Middle frontal gyrus (tissue), 1 donor: ENCODE results near the gene PYGO2.

Experiments
- DNase-seq: peaks from one replicate; pipeline ENCODE4 v3.0.0-alpha.2; 2015; ENCODE audit warnings: low spot score; ENCODE audit errors: extremely low spot score

PYGO2 gene

GRCh38 chr1:154944401-154945159 is 17.0 kb downstream of the PYGO2 start:
- no peak for DNase-seq

GRCh38 chr1:154943649-154944400 is 17.8 kb downstream of the PYGO2 start:
- DNase-seq, result no peak

GRCh38 chr1:154941333-154942013 is 20.1 kb downstream of the PYGO2 start:
- DNase-seq, result no peak

DNA sequence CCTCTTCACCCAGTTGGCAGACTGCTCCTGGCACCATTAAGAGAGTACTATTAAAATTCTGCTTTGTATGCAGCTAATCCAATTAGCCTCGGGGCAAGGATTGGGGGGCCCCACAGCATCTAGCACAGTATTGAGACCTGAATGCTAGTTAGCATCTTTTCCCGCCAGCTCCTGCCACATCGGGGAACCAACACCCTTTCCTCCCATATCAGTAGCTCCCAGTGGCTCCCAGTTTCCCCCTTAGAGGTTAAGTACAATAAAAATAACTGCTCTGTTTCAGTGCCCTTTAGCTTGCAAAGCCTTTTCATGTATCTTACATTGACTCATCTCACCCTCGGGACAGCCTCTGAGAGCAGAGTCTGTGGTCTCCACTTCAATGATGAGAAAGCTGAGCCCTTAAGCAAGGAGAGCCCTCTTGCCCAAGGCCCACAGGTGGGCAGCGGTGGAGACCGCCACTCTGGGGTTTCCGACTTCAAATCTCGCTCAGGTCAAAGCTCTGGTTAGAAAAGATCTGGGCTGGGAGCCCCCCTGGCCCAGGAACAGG is 20.9 kb downstream of the PYGO2 start:
- DNase-seq, result no peak

GRCh38 chr1:154940213-154940560 is 21.4 kb downstream of the PYGO2 start:
- DNase-seq, result no peak

GRCh38 chr1:154938604-154939399 is 22.8 kb downstream of the PYGO2 start:
- DNase-seq, result no peak

GRCh38 chr1:154937988-154938386 is 23.6 kb downstream of the PYGO2 start:
- no peak for DNase-seq

DNA sequence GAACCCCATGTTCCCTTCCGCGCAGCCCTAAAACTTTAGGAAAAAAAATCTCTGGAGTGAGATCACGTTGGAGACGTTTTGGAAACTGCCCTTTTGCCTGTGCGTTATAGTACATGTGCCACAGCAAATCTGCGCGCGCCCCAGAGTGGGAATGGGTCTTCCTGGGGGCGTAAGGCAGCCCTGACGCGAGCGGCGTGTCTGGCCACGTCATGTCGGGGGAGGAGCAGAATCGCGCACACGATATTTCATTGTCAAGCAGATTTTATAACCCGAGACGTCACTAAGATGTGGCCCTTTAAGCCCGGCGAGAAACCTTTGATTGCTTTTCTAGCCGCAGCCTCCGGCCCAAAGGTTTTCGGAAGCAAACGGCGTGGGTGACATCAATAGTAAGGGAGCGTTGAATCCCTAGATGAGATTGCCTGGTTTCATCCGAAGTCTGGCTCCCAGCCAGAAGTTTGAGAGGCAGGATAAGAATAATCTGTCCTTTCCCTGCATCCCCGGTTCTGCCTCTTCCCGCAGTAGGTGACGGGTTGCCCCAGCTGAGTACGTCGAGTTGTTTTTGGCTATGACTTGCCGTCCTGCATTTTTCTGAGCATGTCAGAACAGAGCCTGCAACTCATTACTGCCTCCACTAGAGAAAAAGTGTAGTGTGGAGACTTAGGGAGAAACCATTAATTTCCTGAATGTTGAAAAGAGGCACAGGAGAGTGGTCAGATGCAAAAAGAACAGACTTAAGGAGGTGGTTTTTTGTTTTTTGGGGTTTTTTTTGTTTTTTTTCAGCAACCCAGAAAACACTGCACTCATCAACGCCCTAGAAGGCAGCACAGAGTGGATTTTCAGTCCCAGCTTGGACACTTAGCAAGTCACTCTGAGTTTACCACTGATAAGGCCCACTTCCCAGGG is 24.2 kb downstream of the PYGO2 start:
- peak; percentile 84 for DNase-seq

DNA sequence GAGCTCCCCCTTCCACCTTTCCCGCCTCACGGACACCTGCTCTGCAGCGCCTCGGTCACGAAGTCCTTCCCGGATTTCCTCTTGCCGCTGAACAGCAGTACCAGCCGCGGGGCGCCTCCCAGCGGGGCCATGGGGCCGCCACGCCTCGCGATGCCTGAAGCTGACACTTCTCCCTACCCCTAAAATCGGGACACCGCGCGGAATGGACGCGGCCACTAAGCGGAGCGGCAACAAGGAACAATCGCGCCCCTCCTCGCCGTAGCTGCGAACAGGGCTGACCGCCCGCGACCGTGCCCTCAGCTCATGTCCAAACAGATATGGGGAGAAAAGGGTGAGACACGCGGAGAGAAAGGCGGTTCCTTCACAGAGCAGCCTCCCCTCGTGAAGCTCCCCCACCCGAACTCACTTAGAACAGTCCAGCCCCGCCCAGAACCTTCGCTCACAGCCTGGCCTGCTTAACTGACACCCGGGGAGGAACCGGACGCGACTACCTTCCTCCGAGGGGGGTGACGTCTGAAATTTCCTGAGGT is 25.0 kb downstream of the PYGO2 start, which contains the start of gene PMVK:
PMVK (minus strand) TSS at position 165 of the 530 bp plus-strand sequence; CDS start at position 131, 34 bp downstream.
- peak; percentile 86 for DNase-seq

DNA sequence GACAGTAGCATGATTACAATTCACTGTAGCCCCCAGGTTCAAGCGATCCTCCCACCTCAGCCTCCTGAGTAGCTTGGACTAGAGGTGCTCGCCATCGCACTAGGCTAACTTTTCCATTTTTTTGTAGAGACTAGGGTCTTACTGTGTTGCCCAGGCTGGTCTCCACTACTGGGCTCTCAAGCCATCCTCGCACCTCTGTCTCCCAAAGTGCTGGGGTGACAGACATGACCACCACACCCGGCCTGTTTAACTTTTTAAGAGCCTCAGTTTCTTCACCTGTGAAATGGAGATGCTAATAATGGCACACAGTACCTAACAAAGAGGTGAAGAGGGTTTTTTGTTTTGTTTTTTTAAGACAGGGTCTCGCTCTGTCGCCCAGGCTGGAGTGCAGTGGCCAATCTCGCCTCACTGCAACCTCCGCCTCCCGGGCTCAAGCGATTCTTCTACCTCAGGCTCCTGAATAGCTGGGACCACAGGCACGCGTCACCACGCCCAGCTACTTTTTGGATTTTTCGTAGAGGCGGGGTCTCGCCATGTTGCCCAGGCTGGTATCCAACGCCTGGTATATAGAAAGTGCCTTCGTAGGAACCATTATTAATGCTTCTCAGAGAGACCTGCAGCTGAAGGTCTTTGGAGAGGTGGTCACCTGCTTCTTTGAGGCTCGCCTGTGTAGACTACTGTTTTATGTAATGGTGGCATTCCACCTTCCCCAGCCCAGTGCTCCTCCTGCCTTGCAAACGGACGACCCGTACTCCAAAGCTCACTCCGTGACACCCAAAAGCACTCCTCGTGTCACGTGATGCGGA is 25.6 kb downstream of the PYGO2 start:
- DNase-seq, result no peak

GRCh38 chr1:154934358-154934948 is 27.1 kb downstream of the PYGO2 start:
- no peak for DNase-seq

DNA sequence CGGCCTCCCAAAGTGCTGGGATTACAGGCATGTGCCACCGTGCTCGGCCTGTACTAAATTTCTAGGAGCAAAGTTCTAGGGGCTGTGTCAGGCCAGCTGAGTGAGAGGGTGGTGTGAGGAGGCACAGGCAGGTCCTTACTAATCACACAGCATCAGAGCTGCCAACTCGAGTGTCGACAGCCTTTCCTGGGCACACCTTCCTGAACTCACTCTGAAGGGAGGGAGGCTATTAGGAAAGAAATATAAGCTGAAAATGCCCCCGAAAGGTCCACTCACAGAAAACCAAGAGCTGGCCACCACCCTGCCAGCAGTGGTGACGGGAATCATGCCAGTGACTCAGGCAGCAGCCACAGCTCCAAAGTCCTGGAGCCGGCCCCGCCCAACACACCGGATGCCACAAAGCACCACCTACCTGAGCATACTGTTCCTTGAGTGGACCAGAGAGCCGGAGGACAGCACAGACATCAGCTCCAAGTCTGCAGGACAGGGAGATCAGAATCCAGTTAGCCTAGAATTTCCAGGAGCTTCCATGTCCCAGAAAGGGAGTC is 29.6 kb downstream of the PYGO2 start:
- no peak for DNase-seq

DNA sequence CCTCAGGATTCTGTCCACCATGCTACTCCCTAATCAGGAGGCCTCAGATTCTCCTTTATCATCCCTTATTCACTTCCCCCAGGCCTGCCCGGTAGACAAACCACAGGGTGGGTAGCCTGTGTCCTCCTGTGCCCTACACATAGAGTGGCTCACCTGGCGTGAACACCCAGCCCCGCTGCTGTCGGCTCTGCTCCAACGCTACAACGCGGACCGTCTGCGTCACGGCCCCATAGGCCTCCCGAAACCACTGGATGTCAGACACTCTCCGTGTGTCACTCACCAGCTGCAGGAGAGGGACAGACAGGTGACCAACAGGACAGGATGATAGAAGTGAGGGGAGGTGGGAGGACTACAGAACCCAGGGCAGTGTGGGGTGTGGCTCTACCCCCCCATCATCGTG is 35.4 kb downstream of the PYGO2 start:
- DNase-seq, result no peak

- DNase-seq, result no peak
These were observed 36.0 kb downstream of the PYGO2 start for GRCh38 chr1:154925335-154926170.

DNA sequence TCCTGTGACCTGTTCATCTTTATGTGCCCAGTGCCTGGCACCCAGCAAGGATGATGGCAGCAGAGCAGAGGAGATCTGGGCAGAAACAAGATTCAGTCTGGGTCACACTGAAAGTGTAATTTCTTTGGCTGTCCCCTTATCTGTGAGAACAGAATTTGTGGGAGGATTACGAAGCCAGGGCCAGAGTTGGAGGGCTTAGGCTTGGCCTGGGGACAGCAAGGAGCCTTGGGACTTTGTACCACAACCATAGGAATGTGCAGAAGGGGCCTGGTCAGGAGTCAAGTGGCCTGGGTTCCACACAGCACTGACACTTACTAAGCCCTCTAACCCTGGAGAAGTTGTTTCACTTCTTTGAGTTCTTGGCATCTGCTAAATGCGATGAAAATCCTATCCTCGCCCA is 37.9 kb downstream of the PYGO2 start:
- no peak for DNase-seq

- DNase-seq, result no peak
These were observed 48.3 kb downstream of the PYGO2 start for GRCh38 chr1:154913273-154913672.

DNA sequence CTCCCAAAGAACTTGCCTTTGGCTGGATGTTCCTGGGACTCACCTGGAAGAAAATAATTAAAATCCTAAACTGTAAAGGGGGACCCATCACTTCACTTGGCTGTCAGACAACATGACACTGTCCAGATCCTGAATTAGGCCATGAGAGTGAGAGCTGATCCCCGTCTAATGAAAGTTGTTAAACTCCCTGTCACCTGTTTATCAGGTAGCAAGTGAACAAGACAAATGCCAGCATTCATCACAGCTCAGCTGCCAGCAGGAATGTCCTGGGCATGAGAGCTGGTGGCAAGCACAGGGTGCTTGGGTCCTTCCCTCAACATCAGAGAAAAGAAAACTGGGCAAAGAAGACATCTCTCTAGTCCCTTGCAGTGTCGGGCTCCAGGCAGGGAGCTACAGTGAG is 48.8 kb downstream of the PYGO2 start:
- DNase-seq, result no peak
